Limb (tissue), 2 donors: Measurements from ENCODE around the gene UROC1.

Experiments used
- DNase-seq, 2 donors: peaks; one replicate each; pipeline ENCODE4 v3.0.0-alpha.2; 2016; ENCODE audit errors: extremely low spot score in 2 of 2

UROC1 gene

DNA sequence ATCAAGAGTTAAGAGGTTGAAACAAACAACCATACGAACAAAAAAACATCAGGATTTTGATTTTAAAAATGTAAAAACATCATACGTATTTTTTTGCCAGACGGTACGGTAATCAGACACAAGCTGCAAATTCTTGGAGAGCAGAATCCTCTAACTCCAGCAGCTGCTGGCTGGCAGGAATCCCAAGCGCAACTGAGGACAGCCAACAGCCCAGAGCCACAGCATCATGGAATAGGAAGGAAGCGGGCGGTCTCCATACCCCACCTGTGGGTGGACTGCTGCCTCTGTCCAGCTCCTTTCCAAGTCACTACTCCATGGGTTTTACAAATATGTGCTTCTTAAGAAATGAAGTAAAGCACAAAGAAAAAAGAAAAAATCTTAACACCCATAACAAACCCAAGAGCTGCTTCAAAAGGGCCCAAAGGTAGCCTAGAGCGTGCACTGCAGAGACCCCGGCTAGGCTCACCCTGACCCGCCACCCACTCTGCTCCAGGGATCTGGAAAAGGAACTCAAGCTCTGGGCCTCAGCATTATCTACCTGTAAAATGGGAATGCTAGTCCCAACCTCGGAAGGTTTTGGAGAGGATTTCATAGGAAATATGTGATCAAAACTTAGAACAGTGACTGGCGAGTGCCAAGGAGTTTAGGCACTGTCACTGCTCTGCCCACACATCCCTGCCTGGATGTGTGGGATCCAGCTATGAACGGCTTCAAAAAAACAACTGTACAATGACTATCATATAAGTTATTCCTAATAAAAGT is 75.3 kb downstream of the UROC1 start:
- peak; percentile 72 to 77 for DNase-seq

DNA sequence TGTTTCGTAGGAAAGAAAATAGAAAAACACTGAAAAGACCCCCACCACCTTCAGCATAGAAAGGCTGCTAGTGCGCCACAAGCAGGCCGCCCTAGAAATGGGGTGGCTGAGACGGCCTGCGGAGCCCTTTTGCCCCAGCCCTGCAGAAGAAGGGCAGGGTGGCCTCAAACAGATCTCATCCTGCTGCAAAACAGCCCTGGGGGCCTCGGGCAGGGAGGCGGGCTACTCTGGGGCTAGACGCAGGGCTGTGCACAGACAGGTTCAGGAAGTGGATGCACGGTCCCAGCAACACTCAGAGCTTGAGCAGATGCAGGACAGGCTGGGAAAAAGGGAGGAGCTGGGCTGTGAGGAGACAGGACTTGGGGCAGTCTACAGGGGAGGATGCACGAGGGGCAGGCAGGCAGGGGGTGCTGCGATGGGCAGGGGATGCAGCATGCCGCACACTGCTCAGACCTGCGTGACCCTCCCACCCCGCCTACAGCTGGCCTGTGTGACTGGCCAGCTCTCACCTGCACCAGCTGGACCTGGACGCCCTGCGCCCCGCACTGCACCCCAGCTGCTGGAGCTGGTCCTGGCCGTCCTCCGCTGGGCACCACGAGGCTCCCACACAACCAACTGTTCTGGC is 76.2 kb downstream of the UROC1 start:
- peak in 1 of 2 donors; percentile 29 for DNase-seq

DNA sequence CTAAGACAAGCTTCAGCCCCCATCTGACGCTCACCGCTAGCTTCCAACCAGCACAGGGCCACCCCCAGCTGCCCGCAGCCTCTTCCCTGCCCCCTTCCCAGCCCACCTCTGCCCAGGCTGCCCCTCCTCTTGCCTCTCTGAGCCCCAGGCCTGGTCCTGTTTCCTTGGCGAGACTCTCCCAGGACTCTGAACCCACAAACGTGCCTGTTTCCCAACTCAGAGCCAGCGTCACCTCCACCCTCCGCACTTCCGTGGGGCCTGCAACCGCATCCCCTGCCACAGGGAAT is 76.9 kb downstream of the UROC1 start:
- DNase-seq = peak in 1 of 2 donors; percentile 17

DNA sequence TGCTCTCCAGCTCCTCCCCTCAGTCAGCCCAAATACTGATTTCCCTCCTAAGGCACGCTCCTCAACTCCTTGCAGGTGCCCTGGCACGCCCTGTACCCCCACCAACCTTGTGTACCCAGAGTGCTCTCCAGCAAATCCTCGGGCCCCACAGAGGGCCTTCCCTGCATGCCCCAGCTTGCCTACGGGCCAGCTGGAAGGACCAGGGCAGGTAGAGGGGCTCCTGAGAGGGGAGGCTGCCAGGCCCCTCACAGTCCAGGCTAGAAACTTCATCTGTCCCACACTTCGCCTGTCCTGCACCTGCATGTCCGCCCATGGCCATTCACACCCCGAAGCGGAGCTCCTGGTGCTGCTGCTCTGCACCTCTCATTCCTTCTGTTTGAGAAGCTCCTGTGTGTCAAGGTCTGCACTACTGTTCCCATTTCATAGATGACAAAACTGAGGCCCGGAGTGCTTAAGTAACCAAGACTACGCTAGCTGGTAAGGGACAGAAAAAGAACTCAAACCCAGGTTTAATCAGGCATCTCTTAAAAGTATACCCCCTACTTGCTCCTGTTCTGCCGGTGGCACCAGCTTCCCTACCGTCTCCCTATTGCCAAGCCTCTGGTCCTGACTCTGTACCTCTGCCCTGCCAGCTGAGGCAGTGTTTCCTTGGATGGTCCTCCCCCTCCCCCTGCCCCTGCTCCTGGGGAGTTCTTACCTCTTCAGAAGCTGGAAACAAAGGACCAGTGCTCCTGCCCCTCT is 77.4 kb downstream of the UROC1 start:
- DNase-seq = peak in 1 of 2 donors; percentile 14

DNA sequence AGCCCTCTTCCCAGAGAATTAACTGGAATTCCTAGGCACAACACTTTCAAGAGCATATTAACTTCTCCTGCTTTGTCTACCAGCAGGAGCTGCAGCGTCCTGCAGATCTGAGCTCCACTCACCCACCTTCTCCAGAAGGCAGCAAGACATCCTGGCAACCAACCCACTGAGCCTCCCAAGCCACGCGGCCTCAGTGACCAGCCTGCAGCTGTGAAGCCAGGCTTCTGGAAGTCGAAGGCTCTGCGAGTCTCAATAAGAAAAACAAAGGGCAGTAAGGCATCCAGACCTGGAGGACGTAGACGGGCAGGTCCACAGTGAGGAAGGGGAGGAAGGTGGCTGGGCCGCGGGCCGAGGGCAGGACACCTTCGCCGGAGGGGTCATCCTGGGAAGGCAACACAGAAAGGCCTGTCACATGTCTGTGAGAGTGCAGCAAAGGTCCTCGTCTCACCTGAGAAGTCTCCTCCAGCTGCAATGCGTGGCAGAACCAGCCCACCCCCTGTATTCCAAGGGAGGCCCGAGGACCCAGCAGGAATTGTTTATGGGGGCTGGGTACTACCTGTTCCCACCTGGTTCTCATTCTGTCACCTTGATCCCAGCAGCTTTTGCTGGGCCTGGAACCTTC is 78.1 kb downstream of the UROC1 start:
- DNase-seq = peak in 1 of 2 donors; percentile 13

DNA sequence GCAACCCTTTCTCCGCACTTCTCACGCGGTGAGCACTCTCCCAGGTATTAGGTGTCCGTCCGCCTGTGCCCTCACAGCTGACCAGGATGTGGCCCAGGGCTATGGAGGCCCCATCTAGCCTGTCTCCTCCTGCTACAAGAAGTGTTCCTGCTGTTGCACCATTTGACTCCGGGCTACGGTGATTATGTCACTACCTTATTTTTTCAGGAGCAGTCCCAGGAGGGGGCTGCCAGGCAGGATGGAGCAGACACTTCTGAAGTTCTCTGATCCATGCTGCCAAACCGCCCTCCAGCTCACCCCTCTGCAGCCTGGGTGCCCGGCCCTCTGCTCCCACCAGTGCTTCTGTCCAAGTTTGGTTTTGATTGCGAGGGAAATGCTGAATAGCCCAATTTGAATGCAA is 78.8 kb downstream of the UROC1 start:
- peak in 1 of 2 donors; percentile 17 for DNase-seq

DNA sequence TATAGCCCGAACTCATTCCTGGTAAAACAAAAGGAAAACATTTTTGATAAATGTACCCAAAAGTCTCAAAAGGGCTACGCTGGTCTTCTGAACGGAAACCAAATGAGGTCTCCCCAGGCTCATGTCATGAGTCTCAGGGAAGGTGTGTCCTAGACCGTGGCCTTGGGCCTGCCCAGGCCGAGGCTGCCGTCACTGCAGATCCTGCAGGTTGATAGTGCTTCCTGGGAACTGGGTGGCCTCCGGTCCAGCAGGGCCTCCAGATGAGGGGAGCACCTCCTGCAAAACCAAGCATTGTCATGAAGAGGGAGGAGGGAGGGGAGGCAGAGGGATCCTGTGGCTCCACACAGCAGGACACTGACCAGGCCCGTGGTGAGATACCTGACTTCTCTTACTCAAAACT is 79.4 kb downstream of the UROC1 start:
- DNase-seq = peak in 1 of 2 donors; percentile 3

- peak in 1 of 2 donors; percentile 9 for DNase-seq
Measured at GRCh38 chr3:126436826-126437717, 80.5 kb downstream of the UROC1 start.

DNA sequence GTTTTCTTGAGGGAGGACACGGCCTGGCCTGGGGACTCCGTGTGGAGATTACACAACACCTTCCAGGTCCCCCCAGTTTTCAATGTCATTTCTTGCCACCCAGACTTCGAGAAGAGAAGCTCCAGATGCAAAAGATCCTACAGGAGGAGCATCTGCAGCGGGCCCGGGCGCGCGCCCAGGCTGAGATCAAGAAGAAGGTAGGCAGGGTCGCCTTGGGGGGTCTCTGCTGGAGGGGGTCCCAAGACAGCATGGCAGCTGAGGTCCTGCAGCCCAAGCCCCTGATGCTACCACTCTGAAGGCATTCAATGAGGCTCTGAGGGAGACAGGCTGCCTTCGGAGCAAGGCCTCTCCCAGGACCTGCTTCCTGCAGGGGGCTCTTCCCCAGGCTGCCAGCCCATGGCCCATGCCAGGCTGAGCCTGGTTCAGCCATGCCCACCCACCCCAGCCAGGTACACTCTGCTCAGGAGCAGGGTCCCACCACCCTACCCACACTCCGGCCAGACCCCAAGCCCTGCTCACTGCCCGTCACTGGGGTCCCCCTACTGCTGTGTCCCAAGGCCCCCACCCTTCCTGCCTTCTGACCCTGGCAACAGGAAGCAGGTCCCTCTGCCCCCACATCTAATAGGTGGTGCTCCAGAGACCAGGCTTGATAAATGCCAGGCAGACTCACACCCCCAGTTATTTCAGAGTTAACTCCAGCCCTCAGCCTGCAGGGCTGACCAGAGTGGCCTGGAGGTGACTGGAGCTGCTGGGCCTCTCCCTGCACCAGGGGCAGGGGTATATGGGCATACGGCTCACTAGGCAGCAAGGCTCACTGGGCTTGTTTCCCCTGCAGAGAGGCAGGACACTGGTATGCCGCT is 81.9 kb downstream of the UROC1 start:
- DNase-seq = peak in 1 of 2 donors; percentile 16

- peak in 1 of 2 donors; percentile 7 for DNase-seq
Measured at GRCh38 chr3:126434931-126435411, 82.6 kb downstream of the UROC1 start.

GRCh38 chr3:126434264-126434590 is 83.3 kb downstream of the UROC1 start:
- peak in 1 of 2 donors; percentile 12 for DNase-seq

DNA sequence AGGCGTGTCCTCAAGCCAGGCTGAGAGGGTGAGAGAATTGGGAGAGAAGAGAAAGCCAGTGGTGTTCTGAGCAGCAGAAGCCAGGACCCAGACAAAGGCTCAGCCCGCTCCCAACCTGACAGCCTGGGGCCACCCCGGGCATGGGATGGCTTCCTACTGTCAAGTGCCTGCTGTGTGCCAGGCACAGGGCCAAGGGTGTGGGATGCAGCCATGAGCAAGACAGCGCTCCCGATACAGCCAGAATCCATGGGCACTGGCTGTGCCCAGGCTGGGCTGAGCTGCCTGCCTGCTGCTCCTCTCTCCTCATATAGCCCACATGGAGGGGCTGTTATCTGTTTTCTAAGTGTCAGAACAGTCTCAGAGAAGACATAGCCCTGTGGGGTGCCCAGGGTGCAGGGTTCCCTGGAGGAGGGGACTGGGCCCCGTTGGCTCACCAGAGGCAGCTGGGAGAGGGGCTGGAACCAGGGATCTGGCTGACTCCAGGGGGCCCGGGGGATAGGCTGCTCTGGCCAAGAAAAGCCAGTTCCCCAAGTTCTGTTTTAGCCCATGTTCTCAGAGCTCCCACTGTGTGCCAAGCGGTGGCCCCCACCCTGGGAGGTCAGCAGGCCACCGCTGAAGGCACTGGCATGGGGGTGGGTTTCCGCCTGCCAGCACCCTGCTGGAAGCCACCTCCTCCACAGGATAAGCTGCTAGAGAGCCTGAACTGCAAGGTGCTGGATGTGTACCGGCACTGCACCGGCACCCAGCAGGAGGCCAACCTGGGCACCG is 83.9 kb downstream of the UROC1 start:
- DNase-seq = peak in 1 of 2 donors; percentile 24

GRCh38 chr3:126433105-126433430 is 84.5 kb downstream of the UROC1 start:
- DNase-seq = peak in 1 of 2 donors; percentile 18

- no peak for DNase-seq
Measured at GRCh38 chr3:126432361-126433104, 85.0 kb downstream of the UROC1 start.
